HG03108 (cell line): ENCODE measurements around the gene KRT74.

ENCODE experiments used
- ATAC-seq: cut with Tn5 transposase; IDR thresholded peaks from one replicate; pipeline ENCODE4 v1.9.1; 2021; ENCODE audit warnings: moderate library complexity; ENCODE audit not compliant: unreplicated experiment

KRT74 gene

DNA sequence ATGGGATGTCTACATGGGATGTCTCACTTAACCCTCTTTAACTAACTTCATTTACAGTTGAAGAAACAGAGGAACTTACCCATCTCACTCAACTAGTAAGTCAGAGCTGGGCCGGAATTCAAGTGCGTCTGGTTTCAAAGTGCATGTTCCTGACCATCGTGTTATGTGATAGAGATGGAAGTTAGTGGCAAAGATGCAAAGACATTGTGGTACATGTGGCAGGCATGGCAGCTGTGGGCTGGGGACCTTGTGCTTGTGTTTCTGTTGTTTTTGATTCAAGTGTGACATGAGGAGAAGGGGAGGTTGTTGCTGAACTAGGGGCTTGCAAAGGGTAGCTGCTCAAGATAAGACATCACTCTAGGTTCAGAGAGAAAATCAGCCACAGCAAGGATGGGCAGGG lies 2.3 kb upstream of the KRT74 start:
- no peak for ATAC-seq

DNA sequence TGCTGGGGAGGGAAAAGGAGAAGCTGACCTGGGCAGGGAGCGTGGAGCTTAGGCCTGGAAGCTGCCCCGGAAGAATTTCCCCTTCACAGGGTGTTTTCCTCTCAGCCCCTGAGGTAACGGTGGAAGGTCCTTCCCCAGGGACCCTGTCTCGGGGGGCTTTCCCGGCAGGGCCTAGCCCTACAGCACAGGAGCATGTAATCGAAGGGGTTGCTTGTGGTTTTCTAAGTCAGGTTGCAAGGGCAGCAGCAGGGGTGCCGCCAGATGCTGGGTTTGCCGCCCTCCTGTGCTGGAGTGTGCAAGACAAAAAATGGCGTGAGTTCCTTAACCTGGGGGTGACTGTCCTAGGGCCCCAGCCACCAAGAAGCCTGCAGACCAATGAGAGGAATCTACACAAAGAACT lies 1.6 kb upstream of the KRT74 start:
- no peak for ATAC-seq

GRCh38 chr12:52573306-52573705 lies 337 bp downstream of the KRT74 start:
- no peak for ATAC-seq

DNA sequence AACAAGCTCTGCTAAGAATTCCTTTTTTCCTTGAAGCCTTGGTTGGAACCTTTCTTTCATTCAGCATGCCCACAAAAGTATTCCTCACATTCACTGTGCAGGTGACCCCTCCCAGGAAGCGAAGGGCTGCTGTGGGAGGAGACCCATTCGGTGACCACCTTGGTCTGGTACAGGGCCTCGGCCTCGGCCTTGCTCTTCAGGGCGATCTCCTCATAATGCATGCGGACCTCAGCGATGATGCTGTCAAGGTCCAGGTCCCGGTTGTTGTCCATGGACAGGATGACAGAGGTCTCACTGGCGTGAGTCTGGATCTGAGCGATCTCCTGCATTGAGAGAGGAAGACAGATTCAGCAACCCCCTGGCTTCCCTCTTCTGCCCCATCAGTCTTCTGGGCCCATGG lies 3.1 kb downstream of the KRT74 start:
- ATAC-seq: no peak

GRCh38 chr12:52568111-52568510 lies 5.5 kb downstream of the KRT74 start:
- ATAC-seq: no peak

DNA sequence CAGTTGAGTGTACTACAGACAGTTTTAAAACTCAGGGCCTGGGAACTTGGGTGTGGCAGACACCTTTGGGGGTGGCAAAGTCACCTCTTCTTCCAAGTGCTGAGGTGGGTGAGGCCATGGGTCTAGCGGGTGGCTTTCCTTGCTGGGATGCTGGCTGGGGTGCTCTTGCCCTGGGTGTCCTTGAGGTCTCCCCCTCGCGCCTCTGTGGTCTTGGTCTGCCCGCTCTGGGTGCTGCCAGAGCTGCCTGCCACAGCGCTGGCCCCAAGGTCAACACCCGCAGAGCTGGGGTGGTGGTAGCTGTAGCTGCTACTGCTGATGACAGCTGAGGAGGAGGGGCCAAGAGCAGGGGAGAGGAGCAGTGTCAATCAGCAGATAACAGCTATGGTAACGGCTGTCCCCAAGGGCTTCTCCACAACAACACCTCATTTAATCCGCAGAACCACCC lies 6.8 kb downstream of the KRT74 start:
- ATAC-seq: no peak

- ATAC-seq: no peak
Observed at GRCh38 chr12:52564582-52564981, 9.1 kb downstream of the KRT74 start.

DNA sequence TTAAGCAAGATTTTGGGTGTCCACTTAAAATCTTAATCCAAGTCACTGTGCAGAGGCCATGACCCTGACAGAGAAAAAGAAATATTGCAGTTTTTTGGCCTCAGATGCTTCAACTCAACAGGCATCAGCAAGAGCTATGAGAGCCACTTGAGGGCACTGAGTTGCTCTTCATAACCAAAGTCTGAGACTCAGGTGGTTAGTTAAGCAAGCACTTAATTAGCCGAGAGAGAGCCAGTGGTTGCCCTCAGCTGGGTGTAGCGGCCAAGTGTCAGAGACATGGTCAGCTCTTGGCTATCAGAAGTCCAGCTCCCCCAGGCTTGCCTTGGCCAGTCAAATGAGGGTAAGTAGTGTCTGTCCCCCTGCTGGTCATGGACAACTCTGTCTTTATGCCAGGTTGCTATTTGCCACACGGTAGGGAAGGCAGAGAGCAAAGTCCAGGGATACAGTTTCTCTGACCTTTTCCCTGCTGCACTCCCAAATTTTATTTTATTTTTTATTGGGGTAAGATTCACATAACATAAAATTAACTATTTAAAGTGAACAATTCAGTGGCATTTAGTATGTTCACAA lies 11.7 kb downstream of the KRT74 start:
- ATAC-seq: no peak

DNA sequence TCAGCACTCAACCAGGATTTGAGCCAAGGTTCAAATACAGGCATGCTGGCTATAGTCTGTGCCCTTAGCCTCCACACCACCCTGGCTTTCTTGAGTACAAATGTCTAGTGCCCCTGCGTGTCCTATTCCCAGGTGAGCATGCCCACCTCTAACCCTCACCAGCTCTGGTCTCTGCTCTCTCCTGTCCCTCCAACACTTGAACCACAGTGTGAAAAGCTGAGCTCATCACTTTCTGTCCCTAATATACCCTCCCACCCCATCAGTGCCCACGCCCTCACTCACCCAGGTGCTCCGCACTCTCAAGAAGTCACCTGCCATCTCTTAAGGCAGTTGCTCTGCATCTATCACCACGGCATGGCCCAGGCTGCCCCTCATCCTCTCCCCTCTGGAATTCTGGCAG lies 13.7 kb downstream of the KRT74 start:
- ATAC-seq: no peak

- ATAC-seq: no peak
Observed at GRCh38 chr12:52558781-52559445, 14.7 kb downstream of the KRT74 start.

DNA sequence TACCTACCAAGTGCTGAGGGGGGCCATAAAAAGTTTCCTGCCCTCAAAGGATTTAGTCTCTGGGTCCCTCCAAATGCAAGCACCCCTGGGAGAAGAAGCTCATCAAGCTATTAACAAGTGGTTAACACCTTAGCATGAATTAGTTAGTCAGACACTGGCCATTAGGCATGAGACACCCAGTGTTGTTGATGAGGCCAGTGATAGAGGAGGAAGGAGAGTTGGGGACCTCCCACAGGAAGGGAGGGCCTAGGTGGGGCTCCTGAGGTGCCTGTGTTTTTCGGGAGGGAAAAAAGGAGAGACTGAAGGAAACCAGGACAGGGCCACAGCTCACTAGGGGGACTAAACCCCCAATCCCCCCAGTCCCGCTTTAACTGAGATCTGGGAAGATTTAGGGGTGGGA lies 16.2 kb downstream of the KRT74 start:
- ATAC-seq: no peak

- ATAC-seq: no peak
Observed at GRCh38 chr12:52555577-52555976, 18.1 kb downstream of the KRT74 start.

DNA sequence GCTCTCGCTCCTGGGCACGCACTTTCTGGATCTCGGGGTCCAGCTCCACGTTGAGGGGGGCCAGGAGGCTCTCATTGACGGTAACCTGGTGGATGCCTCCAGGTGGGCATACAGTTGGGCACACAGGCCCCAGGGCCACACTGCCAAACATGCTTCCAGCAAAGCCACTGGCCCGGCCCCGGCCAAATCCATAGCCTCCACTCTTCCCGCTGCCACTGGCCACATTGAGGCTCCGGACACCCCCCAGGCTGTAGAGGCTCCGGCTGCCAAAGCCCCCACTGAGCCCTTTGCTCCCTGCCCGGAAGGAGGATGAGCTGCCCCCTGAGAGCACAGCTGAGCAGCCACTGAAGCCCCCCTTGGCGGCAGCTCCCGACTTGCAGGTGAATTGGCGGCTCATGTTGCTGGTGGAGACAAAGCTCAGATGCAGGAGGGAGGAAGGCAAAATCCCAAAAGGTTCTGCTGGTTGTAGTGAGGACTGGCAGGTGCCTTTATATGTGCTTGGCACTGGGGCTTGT lies 20.9 kb downstream of the KRT74 start, which contains the start of gene KRT71:
TSS of gene KRT71 (minus strand) at position 465 of the 515 bp plus-strand sequence. CDS start at position 397, 68 bp downstream.
- ATAC-seq: no peak

GRCh38 chr12:52552055-52552454 lies 21.6 kb downstream of the KRT74 start:
- no peak for ATAC-seq

DNA sequence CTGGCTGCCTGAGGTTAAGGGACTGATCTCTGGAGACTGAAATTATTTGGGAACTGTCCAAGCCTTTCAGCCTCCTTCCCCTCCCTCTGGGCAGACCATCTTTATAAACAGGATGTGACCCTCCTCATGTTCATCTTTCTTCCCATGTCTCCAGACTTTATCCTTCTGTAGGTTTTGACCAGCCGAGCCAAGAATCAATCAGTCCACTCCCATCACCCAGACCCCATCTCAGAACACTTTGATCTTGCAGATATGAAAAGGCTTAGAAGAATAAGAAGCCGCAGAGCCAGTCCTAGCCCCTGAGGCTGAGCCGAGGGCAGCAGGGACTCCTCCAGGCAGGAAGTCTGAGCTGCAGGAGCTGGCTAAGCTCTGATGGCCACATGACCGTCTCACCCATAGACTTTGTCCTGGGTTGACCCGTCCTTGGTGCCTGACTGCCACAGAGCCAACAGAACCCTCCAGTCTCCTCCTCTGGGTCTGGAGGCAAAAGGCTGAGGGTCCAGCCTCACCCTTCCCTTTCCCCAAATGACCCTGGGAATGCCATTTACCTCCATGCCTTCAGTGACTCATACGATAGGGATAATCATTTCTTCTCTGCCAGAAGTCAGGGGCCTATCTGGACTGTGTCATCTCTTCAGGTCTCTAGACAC lies 22.3 kb downstream of the KRT74 start:
- no peak for ATAC-seq

DNA sequence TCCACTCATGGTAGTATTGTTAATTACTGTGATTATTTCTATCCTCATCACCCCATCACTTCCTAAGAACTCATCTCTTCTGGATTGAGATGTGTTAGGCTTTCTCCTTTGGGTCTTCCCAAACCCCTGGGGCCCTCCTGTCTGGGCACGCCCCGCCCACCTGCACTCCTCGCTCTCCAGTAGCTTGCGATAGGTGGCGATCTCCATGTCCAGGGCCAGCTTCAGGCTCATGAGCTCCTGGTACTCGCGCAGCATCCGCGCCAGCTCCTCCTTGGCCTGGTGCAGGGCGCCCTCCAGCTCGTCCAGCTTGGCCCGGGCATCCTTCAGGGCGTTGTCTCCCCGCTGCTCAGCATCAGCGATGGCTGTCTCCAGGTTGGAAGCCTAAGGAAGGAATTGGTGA lies 27.5 kb downstream of the KRT74 start:
- ATAC-seq: no peak

- no peak for ATAC-seq
Observed at GRCh38 chr12:52543985-52544883, 29.4 kb downstream of the KRT74 start.

DNA sequence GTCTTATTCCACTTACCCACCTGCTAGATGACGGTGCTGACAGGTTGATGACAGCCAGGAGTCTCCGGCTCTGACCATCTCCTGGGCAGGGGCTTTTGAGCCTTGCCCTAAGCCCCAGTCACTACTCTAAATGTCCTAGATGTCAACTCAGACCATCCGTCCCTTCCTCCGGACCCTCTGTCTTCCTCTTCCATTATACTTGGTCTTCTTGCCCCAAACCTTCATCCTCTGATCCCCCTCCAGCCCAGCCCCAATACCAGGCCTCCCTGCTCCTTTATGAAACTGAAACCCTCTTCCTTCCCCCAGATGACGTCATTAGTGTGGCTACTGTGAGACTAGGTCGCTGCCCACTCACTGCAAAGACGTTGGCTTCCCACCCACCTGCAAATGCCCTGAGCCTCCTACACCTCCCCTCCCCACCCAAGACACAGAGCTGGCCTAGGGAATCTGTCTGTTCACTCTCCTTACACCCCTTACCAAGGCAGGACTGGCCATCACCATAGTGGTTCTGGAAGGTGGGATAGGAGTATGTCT lies 30.8 kb downstream of the KRT74 start:
- no peak for ATAC-seq

DNA sequence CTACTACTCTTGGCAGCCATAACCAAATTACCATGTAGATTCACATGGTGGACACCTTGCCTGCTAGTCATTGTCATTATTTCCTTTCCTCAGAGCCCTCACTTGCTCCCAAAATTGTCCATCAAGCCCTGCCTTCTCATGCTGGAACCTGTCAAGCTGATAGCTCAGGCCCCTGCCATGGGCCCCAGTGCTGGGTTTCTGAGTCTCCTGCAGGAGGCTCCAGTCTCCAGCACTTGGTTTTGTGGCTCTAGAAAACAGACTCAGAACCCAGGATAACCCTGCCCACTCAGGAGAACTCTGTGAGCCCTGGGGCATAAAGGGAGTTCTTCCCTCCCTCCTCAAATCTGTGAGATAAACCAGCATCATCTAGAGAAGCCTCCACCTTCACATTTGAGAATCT lies 31.5 kb downstream of the KRT74 start:
- ATAC-seq: no peak

DNA sequence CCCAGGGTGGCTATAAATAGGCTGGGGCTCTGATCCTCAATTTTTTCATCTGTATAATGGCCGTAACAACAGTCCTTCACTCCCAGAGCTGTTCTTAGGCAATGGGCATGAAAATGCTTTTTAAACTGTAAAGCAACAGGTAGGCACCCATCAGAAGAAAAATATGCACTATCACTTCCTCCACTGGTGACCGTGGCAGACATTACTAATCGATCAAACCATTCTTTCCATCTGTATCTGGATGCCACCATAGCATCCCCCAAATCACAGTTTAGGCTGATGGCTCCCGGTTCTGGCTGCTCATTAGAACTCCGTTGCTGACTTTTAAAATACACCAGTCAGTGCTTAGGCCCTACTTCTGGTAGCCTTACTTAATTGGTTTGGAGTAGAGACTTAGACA lies 31.9 kb downstream of the KRT74 start:
- no peak for ATAC-seq

- ATAC-seq: no peak
Observed at GRCh38 chr12:52540531-52540930, 33.1 kb downstream of the KRT74 start.
